Measurements from ENCODE around the gene GNG3. TPM values are rescaled to one million over a fixed set of nuclear protein-coding genes. Genes with fewer than 3 reads are reported as not detected.
"Not testable (repeated sequence)": the region's sequence is repeated elsewhere in the genome, so short reads cannot be mapped to it uniquely, and the experiment has no call there.

Gene GNG3
- total RNA-seq, 1 experiment from 2014 or later = not detected

DNA sequence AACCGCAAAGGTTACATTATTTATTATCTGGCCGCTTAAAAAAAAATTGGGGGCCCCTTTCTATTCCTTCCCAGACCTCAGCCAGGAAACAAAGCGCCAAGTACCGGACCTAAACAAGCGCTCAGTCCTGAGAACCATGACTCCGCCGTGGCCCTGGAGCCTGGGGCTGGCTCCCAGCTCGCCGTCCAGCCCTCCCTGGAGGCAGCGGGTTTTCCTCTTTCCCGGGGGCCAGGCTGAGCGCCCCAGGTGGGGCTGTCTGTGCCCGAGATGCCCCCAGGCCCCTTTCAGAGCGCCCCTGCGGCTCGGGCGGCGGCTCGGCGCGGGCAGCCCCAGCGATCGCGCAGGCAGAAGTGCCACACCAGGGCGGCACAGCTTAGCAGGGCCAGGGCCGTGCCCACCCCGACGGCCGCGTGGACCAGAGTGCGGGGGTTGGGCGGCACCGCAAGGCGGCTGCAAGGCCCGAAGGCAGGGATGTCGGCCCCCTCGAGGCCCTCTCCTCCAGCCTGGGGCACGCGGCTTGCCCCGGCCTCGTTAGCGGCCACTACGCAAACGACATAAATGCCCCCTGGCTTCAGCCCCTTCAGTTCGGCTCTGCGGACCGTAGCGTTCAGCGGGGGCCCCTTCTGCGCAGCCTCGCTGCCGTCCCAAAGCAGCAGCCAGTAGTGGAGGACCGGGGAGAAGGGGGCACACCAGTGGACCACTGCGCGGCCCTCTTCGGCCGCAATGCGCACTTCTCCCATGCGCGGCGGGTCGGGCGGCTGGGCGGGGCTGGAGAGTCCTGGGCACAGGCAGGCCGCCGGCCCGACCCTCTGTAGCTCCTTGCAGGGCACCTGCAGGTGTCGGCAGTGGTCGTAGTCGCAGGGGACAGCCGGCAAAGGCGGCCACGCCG lies 19.7 kb upstream of the GNG3 start:
- no peak for DNase-seq (ENCODE audit: low read depth)

- DNase-seq (ENCODE audit: low read depth) = no peak
Measured at GRCh38 chr11:62688491-62688890, 19.0 kb upstream of the GNG3 start.

DNA sequence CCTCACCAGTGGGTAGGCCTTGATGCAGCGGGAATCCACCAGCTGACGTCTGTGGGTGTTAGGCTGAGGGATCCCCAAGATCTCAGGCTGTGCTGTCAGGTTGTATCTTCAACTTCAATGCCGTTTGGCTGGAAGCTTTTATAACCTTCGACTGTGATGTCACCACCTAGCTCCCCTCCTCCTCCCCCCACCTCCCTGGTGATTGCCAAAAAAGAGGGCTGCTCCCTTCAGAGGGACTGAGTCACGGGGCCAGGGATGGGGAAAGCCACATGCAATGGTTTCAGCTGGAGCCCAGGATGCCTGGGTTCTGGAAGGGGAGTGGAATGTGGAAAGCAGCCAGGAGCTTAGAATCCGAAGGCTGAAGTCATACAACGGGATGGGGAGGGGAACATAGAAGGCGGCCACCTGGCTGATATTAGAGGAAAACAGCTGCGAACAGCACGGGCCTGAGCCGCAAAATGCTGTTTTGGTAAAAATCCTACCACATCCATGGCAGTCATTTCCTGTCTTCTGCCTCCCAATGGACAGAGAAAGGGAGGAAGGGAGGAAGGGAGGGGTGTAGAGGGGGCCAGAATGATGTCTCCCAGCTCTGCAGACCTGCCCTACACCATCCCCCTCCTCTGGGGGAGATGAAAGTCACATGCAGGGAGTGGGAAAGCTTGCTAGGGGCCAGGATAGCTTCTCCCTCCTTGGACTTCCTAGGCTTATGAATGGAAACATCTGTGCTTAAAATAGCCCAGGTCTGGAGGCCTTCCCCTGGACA lies 17.9 kb upstream of the GNG3 start, which contains the start of gene LRRN4CL:
Gene LRRN4CL (minus strand): TSS at position 110 of the 763 bp plus-strand sequence. CDS start 1,022 bp downstream, outside the sequence.
- peak; percentile 100 for DNase-seq (ENCODE audit: low read depth)

GRCh38 chr11:62693624-62694023 lies 13.9 kb upstream of the GNG3 start:
- DNase-seq (ENCODE audit: low read depth) = not testable (repeated sequence)

GRCh38 chr11:62694455-62695167 lies 12.9 kb upstream of the GNG3 start:
- DNase-seq (ENCODE audit: low read depth) = peak; percentile 84

DNA sequence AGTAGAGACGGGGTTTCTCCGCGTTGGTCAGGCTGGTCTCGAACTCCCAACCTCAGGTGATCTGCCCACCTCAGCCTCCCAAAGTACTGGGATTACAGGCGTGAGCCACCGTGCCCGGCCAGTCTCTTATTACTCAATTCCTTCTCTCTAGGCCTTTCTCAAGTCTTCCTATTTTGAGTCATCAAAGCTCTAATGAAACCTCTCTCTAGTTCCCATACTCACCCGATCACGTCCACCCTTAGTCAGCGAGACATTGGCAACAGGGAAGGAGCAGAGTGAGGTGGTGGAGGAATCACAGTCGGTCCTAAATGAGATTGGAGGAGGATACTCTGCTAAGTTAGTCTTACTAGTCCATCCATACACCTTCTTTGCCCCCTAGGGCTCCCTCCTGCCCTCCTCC lies 5.2 kb upstream of the GNG3 start:
- DNase-seq (ENCODE audit: low read depth) = no peak

DNA sequence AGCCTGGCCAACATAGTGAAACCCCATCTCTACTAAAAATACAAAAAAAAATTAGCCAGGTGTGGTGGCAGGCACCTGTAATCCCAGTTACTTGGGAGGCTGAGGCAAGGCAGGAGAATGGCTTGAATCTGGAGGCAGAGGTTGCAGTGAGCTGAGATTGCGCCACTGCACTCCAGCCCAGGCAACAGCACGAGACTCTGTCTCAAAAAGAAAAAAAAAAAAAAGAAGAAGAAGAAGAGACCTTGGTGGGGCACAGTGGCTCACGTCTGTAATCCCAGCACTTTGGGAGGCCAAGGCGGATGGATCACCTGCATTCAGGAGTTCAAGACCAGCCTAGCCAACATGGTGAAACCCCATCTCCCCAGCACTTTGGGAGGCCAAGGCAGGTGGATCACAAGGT lies 3.6 kb upstream of the GNG3 start:
- not testable (repeated sequence) for DNase-seq (ENCODE audit: low read depth)

DNA sequence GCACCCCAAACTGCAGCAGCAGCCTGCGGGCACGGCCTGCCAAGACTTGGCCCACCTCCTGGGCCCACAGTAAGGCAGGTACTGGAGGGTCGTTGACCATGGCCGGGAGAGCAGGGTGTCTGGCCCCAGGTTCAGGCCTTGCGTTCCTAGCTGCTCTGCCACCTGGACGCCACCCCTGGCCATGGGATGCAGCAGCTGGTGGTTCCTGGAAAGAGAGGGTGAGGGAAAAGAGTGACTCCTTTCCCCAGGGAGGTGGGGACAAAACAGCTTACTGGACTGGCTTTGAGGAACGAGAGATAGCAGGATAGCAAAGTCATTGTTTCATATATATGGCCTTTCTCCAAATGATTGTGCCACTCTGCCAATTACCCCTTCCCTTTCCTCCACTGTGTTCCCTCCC lies 2.1 kb upstream of the GNG3 start:
- peak; percentile 37 for DNase-seq (ENCODE audit: low read depth)

- peak; percentile 91 for DNase-seq (ENCODE audit: low read depth)
Measured at GRCh38 chr11:62705880-62706849, 1.3 kb upstream of the GNG3 start.

- DNase-seq (ENCODE audit: low read depth) = no peak
Measured at GRCh38 chr11:62706850-62707247, 627 bp upstream of the GNG3 start.

DNA sequence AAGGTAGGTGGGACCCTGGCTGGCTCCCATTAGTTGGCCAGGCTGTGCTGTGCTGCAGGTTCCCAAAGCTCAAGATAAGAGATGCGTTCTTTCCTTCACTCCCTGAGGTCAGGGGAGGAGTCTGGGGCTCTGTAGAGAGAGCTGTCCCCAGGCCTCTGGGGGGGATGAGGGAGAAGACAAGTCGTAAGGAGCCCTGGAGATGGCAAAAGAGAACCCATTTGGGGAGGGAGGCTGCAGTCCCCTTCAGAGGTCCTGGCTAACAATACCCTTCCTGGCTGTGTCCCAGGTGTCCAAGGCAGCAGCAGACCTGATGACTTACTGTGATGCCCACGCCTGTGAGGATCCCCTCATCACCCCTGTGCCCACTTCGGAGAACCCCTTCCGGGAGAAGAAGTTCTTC lies 916 bp downstream of the GNG3 start:
- DNase-seq (ENCODE audit: low read depth) = no peak

DNA sequence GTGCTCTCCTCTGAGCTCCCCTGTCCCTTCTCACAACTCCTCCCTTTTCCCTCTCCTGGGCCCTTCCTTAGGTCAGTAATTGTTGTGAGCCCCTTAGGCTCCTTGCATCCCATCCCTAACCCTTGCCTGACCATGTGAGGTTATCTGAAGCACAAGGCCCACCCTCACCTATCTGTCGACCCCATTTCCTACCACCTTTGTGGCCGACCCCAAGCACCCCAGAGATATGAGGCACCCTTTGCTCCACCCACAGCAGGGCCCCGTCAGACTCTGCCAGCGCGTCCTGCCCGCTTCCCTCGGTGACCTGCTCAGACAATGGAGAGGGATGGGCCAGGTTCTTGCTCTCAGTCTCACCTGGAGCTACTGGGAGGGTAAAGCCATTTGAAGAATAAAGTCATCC lies 1.3 kb downstream of the GNG3 start:
- DNase-seq (ENCODE audit: low read depth) = no peak

GRCh38 chr11:62709247-62710000 lies 1.9 kb downstream of the GNG3 start:
- DNase-seq (ENCODE audit: low read depth) = peak; percentile 98

- DNase-seq (ENCODE audit: low read depth) = peak; percentile 33
Measured at GRCh38 chr11:62710001-62710345, 2.5 kb downstream of the GNG3 start.

DNA sequence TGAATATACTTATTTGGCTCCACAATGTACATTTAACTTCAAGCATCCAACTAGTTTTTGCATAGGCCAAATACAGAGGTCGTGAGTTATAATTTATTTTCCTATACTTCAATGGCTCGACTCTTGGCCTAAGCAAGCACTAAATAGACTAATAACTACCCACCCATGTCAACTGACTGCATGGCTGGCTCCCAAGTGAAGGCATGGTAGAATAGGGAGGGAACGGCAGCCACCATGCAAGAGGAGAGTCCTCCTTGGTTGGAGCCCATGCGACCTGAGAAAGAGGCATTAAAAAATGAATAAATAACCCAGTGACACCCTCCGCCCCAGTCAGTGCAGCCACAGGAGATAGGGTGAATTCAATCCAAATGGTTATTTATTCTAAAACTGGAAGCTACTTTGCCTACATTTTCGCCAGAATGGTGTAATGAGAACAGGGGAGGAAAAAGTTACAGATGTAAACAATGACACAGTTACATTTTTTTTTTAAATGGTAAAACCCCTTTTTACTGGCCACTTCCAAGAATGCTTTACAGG lies 4.9 kb downstream of the GNG3 start:
- DNase-seq (ENCODE audit: low read depth) = no peak

- DNase-seq (ENCODE audit: low read depth) = no peak
Measured at GRCh38 chr11:62712861-62713260, 5.4 kb downstream of the GNG3 start.

- no peak for DNase-seq (ENCODE audit: low read depth)
Measured at GRCh38 chr11:62713343-62713742, 5.9 kb downstream of the GNG3 start.

- DNase-seq (ENCODE audit: low read depth) = no peak
Measured at GRCh38 chr11:62715150-62716130, 8.0 kb downstream of the GNG3 start.

DNA sequence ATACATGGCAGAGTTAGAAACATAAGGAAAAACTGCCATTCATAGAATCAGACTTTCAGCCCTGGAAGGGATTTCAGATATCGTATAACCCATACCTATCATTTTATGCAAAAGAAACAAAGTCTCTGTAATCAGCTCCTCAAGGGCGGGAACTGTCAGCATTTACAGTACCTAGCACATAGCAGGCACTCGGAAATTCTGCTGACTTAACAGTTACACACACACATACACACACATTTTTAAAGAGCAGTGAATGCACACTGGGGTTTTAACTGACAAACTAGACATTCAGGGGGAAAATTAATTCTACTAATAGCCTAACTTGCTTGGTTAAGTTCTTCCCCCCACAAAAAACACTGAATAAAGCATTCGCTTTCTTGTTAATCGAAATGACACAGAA lies 8.7 kb downstream of the GNG3 start:
- no peak for DNase-seq (ENCODE audit: low read depth)
